IMR-90 (cell line): ENCODE measurements around the gene NPTN. TPM values are rescaled to one million over a fixed set of nuclear protein-coding genes. Genes with fewer than 3 reads are reported as not detected.

Experiments
- ATAC-seq: fragments of 200-7000 bp; cut with Tn5 transposase; 2 replicates; pipeline ENCODE4 v1.9.1; 2020; ENCODE audit warnings: low read depth, mild to moderate bottlenecking, moderate library complexity
- BruUV-seq: library from RNA; stranded (reverse); fragments of 400-500 nt; replicated peaks from 2 replicates; lab custom pipeline; 2021; lab: Mats Ljungman, UMichigan
- CTCF ChIA-PET: fragments of 300-600 bp; formaldehyde crosslinking; extraction: SDS; loops from one replicate; lab custom pipeline; 2021; ENCODE audit warnings: antibody characterized with exemption; lab: Yijun Ruan, JAX
- POLR2A ChIA-PET: fragments of 300-600 bp; sonication (Branson Sonifier 250); formaldehyde crosslinking; loops from one replicate; lab custom pipeline; 2022; ENCODE audit warnings: antibody characterized with exemption; ENCODE audit not compliant: unreplicated experiment; lab: Charles Lee
- DNase-seq: peaks from one replicate; pipeline ENCODE4 v3.0.0; 2013
- H2AFZ ChIP-seq: replicated peaks from 2 replicates; pipeline ENCODE3; 2013; ENCODE audit warnings: low read length, mild to moderate bottlenecking; ENCODE audit not compliant: poor library complexity
- H2AK5ac ChIP-seq: 2 replicates; pipeline ENCODE4 v1.6.1; 2013; ENCODE audit warnings: low read depth, low read length, inconsistent platforms
- H2AK9ac ChIP-seq: replicated peaks from 2 replicates; pipeline ENCODE3; 2013; ENCODE audit warnings: mild to moderate bottlenecking, low read depth, low read length, moderate library complexity; ENCODE audit not compliant: poor library complexity
- H2BK120ac ChIP-seq: 2 replicates; pipeline ENCODE4 v1.6.1; 2013; ENCODE audit warnings: low read depth, low read length, inconsistent platforms
- H2BK15ac ChIP-seq: 3 replicates; pipeline ENCODE4 v1.6.1; 2013; ENCODE audit warnings: low read depth, low read length, inconsistent platforms
- H2BK20ac ChIP-seq: 2 replicates; pipeline ENCODE4 v1.6.1; 2013; ENCODE audit warnings: low read depth, mild to moderate bottlenecking, inconsistent platforms, low read length, moderate library complexity
- H2BK5ac ChIP-seq: 2 replicates; pipeline ENCODE4 v1.6.1; 2013; ENCODE audit warnings: mild to moderate bottlenecking, low read depth, low read length, inconsistent platforms; ENCODE audit not compliant: poor library complexity, severe bottlenecking
- H3K14ac ChIP-seq: replicated peaks from 2 replicates; pipeline ENCODE4 v1.6.1; 2013; ENCODE audit warnings: low read depth, low read length, inconsistent platforms
- H3K18ac ChIP-seq: 2 replicates; pipeline ENCODE4 v1.6.1; 2013; ENCODE audit warnings: low read depth, low read length, control low read depth
- H3K23ac ChIP-seq: 2 replicates; pipeline ENCODE4 v1.6.1; 2013; ENCODE audit warnings: low read depth, low read length, inconsistent platforms
- H3K27ac ChIP-seq: 2 replicates; pipeline ENCODE4 v1.5.1; 2013; ENCODE audit warnings: mild to moderate bottlenecking, control low read depth, low read length; ENCODE audit not compliant: insufficient read depth
- H3K27me3 ChIP-seq: 2 replicates; pipeline ENCODE4 v1.6.1; 2013; ENCODE audit warnings: low read length; ENCODE audit not compliant: control insufficient read depth, insufficient read depth
- H3K36me3 ChIP-seq: 2 replicates; pipeline ENCODE4 v1.6.1; 2013; ENCODE audit warnings: low read length, mixed read lengths; ENCODE audit not compliant: control insufficient read depth, insufficient read depth
- H3K4ac ChIP-seq: 2 replicates; pipeline ENCODE4 v1.6.1; 2013; ENCODE audit warnings: low read depth, low read length, inconsistent platforms
- H3K4me1 ChIP-seq: 2 replicates; pipeline ENCODE4 v1.6.1; 2013; ENCODE audit warnings: low read length, mixed read lengths; ENCODE audit not compliant: control insufficient read depth, insufficient read depth
- H3K4me2 ChIP-seq: 2 replicates; pipeline ENCODE4 v1.6.1; 2013; ENCODE audit warnings: low read depth, mild to moderate bottlenecking, control low read depth, low read length, moderate library complexity
- H3K4me3 ChIP-seq: 2 replicates; pipeline ENCODE4 v1.5.1; 2013; ENCODE audit warnings: low read depth, mild to moderate bottlenecking, control low read depth, low read length, moderate library complexity; ENCODE audit not compliant: insufficient read depth
- H3K56ac ChIP-seq: 2 replicates; pipeline ENCODE4 v1.6.1; 2013; ENCODE audit warnings: low read length, inconsistent platforms; ENCODE audit not compliant: insufficient read depth; ENCODE audit errors: extremely low read depth
- H3K79me1 ChIP-seq, 2 experiments: 2 replicates each; pipeline ENCODE4 v1.6.1; 2013; ENCODE audit warnings: low read length in 2 of 2, inconsistent platforms in 1 of 2, low read depth in 1 of 2
- H3K9ac ChIP-seq: 2 replicates; pipeline ENCODE4 v1.6.1; 2013; ENCODE audit warnings: low read depth, low read length, control low read depth
- H3K9me1 ChIP-seq: 2 replicates; pipeline ENCODE4 v1.6.1; 2013; ENCODE audit warnings: low read length, inconsistent platforms; ENCODE audit not compliant: insufficient read depth
- H3K9me3 ChIP-seq: 2 replicates; pipeline ENCODE4 v1.6.1; 2013; ENCODE audit warnings: low read length; ENCODE audit not compliant: control insufficient read depth, insufficient read depth
- H4K20me1 ChIP-seq: 2 replicates; pipeline ENCODE4 v1.6.1; 2013; ENCODE audit warnings: low read length, inconsistent platforms; ENCODE audit not compliant: insufficient read depth
- H4K5ac ChIP-seq: 2 replicates; pipeline ENCODE4 v1.6.1; 2013; ENCODE audit warnings: mild to moderate bottlenecking, low read depth, low read length, control low read depth
- H4K8ac ChIP-seq, 2 experiments: 2 replicates each; pipeline ENCODE4 v1.6.1; 2013; ENCODE audit warnings: low read depth in 2 of 2, low read length in 2 of 2, control low read depth in 1 of 2, inconsistent platforms in 1 of 2
- H4K91ac ChIP-seq: 2 replicates; pipeline ENCODE4 v1.6.1; 2013; ENCODE audit warnings: low read depth, low read length, inconsistent platforms; ENCODE audit not compliant: insufficient read depth
- CTCF ChIP-seq: conservative IDR thresholded peaks from 2 replicates; pipeline ENCODE4 v1.5.1; 2012; ENCODE audit warnings: mild to moderate bottlenecking, low read depth, low read length, improper control_type of control experiment
- MXI1 ChIP-seq: IDR thresholded peaks from 2 replicates; pipeline ENCODE4 v1.6.1; 2012; ENCODE audit warnings: low read depth, mild to moderate bottlenecking, low read length, moderate library complexity, borderline replicate concordance
- NFE2L2 ChIP-seq: fragments of 150-350 bp; IDR thresholded peaks from 2 replicates; pipeline ENCODE4 v1.6.1; 2016; ENCODE audit warnings: low read depth, mild to moderate bottlenecking, low read length
- RAD21 ChIP-seq: IDR thresholded peaks from 2 replicates; pipeline ENCODE4 v1.6.1; 2012; ENCODE audit warnings: low read length, improper control_type of control experiment
- RCOR1 ChIP-seq: IDR thresholded peaks from 2 replicates; pipeline ENCODE4 v1.6.1; 2012; ENCODE audit warnings: mild to moderate bottlenecking, low read length, improper control_type of control experiment; ENCODE audit not compliant: insufficient replicate concordance
- RFX5 ChIP-seq: IDR thresholded peaks from 2 replicates; pipeline ENCODE4 v1.8.0; 2012; ENCODE audit warnings: low read depth, mild to moderate bottlenecking, low read length, moderate library complexity
- whole genome bisulfite sequencing, 2 experiments: methylation state at CpG; one replicate each; pipeline versions ENCODE4 v1.1.5 to v1.1.7; 2013; ENCODE audit warnings: missing lambda C conversion rate in 2 of 2; ENCODE audit not compliant: insufficient read length in 1 of 2; ENCODE audit errors: extremely low coverage in 2 of 2; 5-methylcytosine and 5-hydroxymethylcytosine counted together
- dilution Hi-C: fragments of 300-500 bp; cut with HindIII; formaldehyde crosslinking; loops from one replicate; pipeline ENCODE4 v1.14.3; 2018; ENCODE audit warnings: low sequenced_read_pairs; ENCODE audit not compliant: unreplicated experiment
- in situ Hi-C: fragments of 300-500 bp; cut with MboI; formaldehyde crosslinking; loops from 3 replicates; pipeline ENCODE4 v1.14.3; 2019; ENCODE audit warnings: low sequenced_read_pairs, inconsistent platforms, mixed read lengths
- intact Hi-C: fragments of 100-400 bp; cut with micrococcal nuclease; formaldehyde crosslinking; loops from 2 replicates; pipeline ENCODE4 v1.10.0; 2022
- polyA plus RNA-seq, 3 experiments: library from polyadenylated mRNA; depleted of rRNA; stranded (reverse); fragments of >200 nt; gene quantifications; 2 replicates each; pipeline ENCODE4 v1.2.3, GENCODE V29; 2012; ENCODE audit warnings: low replicate concordance in 1 of 3
- total RNA-seq: library from RNA; depleted of rRNA; stranded (reverse); fragments of >200 nt; gene quantifications from 2 replicates; pipeline ENCODE4 v1.2.3, GENCODE V29; 2012

Gene NPTN
- total and polyA plus RNA-seq, 2 of the 4 experiments (the other 2 are of a cell fraction): 171 to 329 TPM

DNA sequence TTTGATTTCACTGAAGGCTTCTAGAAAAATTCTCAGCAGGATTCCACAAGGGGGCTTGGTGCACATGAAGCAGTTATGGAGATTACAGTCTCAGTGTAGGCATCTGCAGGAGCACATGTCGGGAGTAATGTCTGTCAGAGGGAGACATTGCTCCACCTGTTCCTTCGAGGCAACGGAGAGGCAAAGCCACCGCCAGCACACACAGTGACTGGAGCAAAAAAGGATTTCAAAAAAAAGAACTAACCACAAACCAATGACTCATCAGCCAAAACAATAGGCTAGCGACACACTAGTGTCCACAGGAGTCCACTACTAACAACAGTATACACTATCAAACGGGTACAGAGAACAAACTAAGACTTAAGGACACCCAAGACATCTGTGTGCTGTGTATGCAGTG is 68.9 kb downstream of the NPTN start:
- Histone ChIP-seq H4K20me1 (peaks cover 30% of the 10 kb centered on the region), H3K14ac (no peak overlapping the region), H2BK15ac (no peak overlapping the region), H4K5ac (no peak overlapping the region), H2BK120ac (no peak overlapping the region), H3K4ac (no peak overlapping the region), H2AK9ac (no peak overlapping the region), H3K23ac (peak overlapping the region; percentile 4; the same call in 1 of the 2 replicates), H3K36me3 (peaks cover 30% of the 10 kb centered on the region), H3K9me3 (no peaks in the 10 kb centered on the region), H4K91ac (no peak overlapping the region), H2AFZ (no peak overlapping the region), H3K18ac (no peak overlapping the region), H3K27me3 (no peaks in the 10 kb centered on the region), H3K9ac (no peak overlapping the region), H3K4me3 (no peak overlapping the region), H3K79me1 (peaks cover 12 to 41% of the 10 kb centered on the region in 2 experiments), H2AK5ac (no peak overlapping the region), H2BK20ac (no peak overlapping the region), H4K8ac (no peak overlapping the region), H3K9me1 (0 out of 2 replicates have a peak, but pooled peaks cover 3% of the 10 kb centered on the region), H3K4me2 (no peak overlapping the region), H3K27ac (no peak overlapping the region), H3K56ac (no peak overlapping the region), H2BK5ac (no peak overlapping the region), H3K4me1 (peaks cover 13% of the 10 kb centered on the region)
- DNase-seq: peak; percentile 47
- no TSS peak for BruUV-seq
- intact Hi-C loops (no loop called here), in situ Hi-C loops (loop anchor here (5.0 kb wide), 1 partner anchor 133 kb away; no protein-coding TSS in a partner anchor), dilution Hi-C loops (no loop called here)
- no peak for TF ChIP-seq RCOR1
- TF ChIP-seq RFX5: no peak
- TF ChIP-seq NFE2L2: no peak
- TF ChIP-seq RAD21: peak; percentile 32; the same call in 1 of the 2 replicates
- peak; percentile 76; the same call in 1 of the 2 replicates for TF ChIP-seq MXI1
- TF ChIP-seq CTCF: peak; percentile 31
- 78% methylated on average over 4 of the region's 6 CpGs; no CpG with 5 or more reads in 1 of the 2 experiments for WGBS, 2 experiments
- ATAC-seq: peak; percentile 52
- ChIA-PET CTCF (no interaction called here), POLR2A (no interaction called here)
